ENCODE results near the gene ARL2BP.
A peak's percentile ranks its signal among the peaks of the same experiment; 100 is the strongest.

Gene ARL2BP

DNA sequence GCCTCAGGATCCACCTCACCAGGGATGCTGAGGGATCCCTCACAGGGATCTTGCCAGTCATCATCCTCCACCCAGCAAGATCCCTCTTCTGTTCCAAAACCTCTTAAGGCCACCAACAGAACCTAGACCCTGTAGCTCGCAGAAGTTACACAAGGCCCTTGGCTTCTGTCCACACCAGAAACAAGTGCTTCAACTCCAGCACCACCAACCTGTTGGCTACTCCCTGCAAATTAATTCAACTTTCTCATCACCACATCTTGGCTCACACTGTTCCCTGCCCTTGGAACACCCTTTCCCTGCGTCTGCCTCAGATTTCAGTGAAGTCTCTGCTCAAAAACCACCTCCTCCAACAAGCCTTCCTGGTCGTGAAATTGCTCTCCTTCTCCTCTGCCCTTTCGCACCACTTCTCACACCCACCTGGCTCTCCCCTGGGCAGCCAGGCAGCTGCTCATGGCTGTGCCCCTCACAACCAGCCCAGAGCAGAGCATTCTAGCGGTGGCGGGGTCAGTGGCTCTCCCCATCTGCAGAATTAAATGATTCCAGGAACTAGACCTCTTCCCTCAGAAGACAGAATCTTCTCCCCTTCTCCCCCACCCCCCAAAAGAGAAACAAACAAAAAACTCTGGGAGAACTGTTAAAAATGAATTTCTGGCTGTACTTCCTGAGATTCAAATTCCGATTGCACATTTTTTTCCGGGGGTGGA is 37.6 kb downstream of the ARL2BP start:
- no peak for DNase-seq (ENCODE audit: low read depth in 2 of 3, low spot score in 2 of 3)

DNA sequence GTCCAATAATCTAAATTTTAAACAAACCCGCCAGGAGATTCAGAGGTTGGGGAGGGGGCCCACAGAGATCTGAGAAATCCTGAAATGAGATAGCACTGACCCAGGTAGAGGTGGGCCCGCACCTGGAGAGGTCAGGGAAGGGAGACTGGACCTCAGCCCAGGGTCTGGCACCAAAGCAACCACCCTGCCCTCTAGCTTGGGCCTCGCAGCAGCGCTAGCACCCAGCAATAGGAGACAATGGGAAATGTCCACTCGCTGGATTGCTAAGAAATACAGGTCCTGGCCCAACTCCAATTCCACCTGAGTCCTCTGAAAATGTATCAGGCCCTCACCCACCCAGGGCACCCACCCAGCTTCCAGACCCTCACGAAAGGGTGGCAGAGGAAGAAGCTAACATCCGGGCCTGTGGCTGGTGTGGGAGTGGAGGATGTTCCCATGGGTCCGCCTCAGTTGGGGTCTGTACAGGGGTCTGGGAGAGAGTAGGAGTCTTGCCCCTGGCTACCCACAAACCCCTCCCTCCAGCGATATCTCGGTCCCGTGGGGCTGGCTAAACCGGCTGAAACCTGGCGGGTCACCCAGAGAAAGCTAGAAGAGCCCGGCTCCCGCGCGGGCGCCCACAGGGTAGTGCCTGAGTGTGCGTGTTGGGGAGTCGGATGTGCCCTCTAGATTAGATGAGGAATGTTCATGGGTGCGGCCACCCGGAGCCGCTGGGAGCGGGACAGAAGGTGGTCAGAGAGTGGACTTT is 38.3 kb downstream of the ARL2BP start:
- DNase-seq (ENCODE audit: low read depth in 2 of 3, low spot score in 2 of 3), result no peak

DNA sequence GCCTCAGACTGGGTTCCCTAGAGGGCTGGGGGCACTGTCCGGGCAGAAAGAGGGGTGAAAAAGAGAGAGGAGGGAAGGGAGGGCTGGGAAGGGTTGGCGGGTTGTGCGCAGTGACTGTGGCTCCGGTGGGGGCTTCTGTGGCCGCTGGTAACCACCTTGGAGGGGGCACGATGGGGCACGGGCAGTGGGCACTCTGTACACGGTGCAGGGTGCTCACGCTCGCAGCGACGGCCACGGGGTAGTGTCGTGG is 38.8 kb downstream of the ARL2BP start:
- no peak for DNase-seq (ENCODE audit: low read depth in 2 of 3, low spot score in 2 of 3)

DNA sequence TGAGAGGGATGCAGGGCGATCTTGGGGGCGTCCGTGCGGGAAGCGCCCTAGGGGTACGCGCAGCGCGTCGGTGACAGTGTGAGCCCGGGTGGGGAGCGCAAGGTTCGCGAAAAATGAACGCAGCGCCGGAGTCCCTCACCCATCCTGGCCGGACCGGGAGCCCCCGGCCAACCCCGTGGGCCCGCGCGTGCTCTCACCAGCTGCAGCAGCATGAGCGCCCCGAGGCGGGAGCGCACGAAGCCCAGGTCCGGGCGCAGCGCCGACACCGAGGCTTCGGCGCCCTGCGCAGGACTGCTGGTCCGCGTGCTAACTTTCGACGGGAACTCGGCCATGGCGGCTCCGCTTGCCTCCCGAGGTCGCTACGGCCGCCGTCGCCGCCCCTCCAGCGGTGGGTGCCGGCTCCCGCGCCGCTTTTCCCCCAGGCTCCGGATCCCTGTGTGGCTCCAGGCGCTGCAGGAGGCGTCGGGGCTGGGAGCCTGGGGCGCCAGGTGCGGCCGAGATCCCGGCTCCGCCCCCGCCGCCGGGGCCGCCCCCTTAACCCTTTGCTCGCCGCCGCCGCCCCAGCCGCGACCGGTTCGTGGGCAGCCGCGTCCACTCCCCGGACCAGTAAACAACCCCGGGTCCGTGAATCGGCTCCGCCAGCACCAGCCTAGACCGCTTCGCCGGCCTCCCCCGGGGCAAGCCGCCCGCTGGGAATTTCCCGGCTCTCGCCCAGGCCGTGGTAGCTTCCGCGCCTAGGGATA is 39.3 kb downstream of the ARL2BP start, which contains the start of gene PLLP:
Gene PLLP (minus strand): TSS at position 464 of the 743 bp plus-strand sequence. CDS start 132 bp downstream, at position 332.
- no peak for DNase-seq (ENCODE audit: low read depth in 2 of 3, low spot score in 2 of 3)

DNA sequence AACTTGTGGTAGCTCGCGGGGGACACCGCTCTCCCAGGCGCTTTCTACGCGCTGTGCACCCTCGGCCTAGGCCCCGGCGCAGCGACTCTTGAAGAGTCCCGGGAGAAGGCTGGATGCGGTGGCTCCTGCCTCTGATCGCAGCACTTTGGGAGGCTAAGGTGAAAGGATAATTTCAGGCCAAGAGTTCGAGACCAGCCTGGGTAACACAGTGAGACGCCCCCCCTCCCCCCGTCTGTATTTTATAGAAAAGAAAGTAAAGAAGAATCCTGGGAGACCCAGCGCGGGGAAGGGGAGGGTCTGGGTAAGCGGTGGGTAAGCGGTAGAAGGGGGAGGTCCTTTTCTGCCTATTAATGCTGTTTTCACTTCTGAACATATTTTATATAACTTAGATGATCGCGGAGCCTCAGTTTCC is 39.9 kb downstream of the ARL2BP start:
- no peak for DNase-seq (ENCODE audit: low read depth in 2 of 3, low spot score in 2 of 3)

DNA sequence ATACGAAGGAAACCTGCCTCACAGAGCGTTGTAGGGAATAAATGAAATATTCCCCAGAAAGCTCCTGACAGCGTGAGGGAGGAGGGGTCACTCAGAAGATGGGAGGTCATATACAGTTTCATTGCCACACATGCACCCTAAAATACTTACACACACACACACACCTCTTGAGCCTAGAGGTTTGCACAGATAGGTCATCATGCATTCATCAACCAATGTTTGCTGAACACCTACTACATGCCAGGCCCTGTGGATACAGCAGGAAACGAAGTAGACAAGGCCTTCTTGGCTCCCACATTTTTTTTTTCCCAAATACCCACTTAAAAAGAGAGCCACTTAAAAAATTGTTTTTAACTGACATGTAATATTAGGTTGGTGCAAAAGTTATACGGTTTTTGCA is 40.3 kb downstream of the ARL2BP start:
- no peak for DNase-seq (ENCODE audit: low read depth in 2 of 3, low spot score in 2 of 3)

DNA sequence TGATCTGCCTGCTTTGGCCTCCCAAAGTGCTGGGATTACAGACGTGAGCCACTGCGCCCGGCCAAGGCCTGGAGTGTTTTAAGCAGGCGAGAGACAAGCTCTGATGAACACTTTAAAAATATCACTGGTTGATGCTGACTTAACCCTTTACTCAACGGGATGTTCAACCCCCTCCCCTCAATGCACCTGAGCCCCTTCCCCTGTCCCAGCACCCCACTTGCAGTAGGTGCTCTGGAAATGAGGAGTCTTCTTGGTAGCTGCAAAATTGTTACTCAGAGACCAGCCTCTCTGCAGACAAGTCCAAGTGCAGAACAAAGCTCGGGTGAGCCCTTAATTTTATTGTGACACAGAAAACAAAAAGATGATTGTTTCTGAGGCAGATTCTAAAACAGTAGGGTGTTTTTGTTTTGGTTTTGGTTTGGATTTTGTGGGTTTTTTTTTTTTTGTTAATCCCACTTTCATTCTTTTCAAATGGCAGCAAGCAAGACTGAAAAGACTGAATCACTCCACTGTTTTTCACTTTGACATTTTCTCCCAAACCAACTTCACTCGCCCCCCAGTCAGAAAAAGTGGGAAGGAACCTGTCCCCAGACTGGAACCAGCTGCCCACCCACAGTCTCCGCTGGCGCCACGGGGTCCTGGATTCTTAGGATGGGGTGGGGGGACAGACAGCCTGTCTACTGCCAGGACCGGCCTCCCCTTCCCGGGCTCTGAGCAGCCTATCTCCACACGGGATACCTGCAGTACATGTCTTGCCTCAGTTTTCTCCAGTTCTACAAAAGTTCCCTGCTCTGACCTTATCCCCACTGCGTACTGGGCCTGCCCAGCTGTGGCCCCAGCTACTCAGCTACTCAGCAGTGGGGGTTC is 44.6 kb downstream of the ARL2BP start:
- no peak for DNase-seq (ENCODE audit: low read depth in 2 of 3, low spot score in 2 of 3)

DNA sequence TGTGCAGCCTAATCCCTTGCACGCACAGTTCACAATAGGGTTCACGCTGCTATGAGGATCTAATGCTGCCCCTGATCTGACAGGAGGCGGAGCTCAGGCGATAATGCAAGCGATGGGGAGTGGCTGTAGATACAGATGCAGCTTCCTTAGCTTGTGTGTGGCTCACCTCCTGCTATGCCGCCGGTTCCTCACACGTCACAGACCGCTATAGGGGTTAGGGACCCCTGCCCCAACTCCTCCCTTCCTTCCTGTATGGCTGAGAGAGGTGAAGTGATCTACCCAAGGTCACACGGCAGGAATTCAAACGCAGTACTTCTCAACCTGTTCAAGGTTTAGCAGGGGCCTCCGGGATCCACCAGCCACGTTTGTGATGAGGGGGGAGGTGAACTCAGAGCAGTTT is 52.8 kb downstream of the ARL2BP start:
- DNase-seq (ENCODE audit: low read depth in 2 of 3, low spot score in 2 of 3), result no peak

DNA sequence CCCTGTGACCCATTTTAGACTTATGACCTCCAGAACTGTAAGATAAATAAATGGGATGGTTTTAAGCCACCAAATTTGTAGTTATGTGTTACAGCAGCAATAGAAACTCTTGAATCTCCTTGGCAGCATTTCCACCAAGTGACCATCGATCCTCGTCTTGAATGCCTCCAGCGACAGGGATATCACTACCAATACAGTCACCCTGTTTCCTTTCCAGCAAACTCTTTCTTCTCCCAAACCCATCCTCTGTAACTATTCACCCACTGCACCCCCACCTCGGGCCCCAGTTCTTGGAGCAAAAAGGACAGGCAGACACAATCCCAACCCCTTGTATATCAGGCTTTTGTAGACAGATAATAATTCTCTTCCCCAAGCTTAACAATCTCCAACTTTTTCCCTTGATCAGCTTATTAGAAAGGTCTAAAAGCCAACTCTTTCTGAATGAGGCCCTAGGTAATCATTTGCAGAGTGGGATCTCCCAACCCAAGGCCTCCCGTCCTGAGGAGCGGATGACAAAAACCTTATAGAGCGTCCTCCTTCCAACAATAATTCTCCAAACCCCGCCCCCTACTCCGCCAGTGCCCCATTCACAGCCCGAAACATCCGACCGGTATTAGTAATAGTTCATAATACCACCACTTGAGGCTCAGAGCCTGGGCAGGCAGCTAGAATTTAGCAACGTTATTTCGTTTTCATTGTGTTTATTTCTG is 54.1 kb downstream of the ARL2BP start:
- no peak for DNase-seq (ENCODE audit: low read depth in 2 of 3, low spot score in 2 of 3)

DNA sequence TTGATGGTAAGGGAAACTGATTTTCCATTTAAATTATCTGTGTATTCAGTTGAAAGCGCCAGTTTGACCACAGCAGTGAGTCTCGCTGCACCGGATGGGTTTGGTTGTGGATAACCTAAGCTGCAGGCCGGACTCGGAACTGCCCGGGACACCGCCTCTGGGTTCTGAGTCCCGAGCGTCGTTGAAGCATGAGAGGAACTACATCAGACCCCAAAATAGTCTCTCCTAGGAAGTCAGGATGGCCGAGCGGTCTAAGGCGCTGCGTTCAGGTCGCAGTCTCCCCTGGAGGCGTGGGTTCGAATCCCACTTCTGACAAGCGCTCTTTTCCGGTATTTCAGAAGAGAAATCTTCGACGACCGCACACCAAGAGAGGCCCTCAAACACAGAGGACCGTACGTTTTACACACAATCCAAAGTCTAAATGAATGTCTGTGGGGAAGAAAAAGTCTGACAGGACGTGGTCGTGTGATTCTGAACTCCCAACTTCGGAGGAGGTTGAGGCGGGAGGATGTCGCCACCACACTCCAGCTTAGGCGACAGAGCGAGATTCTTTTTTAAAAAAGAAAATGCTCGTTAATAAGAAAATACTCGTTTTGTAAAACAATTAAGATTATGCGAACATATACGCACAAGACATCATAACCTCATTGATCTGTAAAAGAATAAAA is 54.8 kb downstream of the ARL2BP start:
- DNase-seq (ENCODE audit: low read depth in 2 of 3, low spot score in 2 of 3), result peak; percentile 62 to 89 (median 80)

DNA sequence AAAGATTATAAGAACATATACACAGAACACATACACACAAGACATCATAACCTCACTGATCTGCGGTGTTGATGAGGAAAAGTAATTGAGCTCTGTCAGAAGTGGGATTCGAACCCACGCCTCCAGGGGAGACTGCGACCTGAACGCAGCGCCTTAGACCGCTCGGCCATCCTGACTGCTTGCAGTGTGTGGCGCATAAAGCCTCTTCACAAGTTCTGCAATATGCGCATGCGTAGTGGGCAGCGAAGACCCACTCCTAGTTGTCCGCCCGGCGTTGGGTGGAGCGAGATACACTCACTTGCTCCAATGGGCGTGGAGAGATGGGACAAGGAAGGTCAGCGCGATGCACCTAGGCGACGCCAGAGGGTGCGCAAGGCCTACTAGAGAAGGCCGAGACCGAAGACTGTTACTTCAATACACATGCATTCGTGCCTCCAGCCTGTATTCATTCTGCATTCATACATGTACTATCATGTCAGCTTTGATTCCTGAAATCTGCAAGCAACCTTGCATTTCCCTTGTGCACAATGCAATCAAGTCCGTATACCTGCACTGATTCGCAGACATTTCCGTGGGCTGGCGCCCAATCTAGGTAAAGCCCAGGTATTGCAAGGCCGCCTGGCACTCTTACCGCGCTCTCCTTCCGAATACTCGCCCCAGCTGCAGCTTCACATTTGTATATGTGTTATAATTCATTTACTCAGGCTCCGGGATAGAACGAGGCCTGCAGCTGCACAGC is 55.5 kb downstream of the ARL2BP start:
- peak; percentile 97 to 100 (median 100) for DNase-seq (ENCODE audit: low read depth in 2 of 3, low spot score in 2 of 3)

DNA sequence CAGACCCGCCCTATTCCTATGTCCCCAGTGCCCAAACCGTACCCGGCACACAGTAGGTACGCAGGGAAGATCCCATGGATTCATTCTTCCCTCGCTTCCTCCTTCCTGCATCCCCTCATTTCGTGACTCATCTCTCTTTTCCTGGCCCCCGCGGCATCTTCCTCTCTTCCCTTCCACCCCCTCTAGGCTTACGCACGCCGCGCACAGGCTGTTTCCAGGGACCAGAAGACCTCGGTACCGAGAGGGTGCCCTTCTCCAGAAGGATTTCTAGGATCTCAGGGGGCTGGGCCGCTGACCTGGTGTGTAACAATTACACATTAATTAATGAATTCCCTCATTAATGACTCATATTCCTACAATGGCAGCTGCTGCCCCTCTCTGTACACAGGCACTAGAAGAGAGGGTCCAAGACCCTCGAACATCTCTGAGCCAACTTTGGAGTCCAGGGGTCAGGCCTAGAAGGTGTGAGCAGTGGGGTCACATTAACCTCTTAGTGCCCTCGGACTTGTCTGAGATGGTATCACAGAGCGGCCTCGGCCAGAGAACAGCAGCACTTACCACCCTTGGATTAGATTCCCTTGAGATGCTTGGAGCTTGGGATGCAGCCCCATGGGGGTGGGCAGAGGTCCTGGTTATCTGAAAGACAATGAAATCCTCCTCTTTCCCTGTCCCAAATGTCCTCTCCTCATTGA is 56.2 kb downstream of the ARL2BP start:
- DNase-seq (ENCODE audit: low read depth in 2 of 3, low spot score in 2 of 3), result no peak

All from activated CD8-positive, alpha-beta memory T cell treated with anti-CD3 and anti-CD28 coated beads for 48 hours (primary cell).